Measurements from ENCODE around the gene FGF13.
A peak's percentile ranks its signal among the peaks of the same experiment; 100 is the strongest.

FGF13 gene

DNA sequence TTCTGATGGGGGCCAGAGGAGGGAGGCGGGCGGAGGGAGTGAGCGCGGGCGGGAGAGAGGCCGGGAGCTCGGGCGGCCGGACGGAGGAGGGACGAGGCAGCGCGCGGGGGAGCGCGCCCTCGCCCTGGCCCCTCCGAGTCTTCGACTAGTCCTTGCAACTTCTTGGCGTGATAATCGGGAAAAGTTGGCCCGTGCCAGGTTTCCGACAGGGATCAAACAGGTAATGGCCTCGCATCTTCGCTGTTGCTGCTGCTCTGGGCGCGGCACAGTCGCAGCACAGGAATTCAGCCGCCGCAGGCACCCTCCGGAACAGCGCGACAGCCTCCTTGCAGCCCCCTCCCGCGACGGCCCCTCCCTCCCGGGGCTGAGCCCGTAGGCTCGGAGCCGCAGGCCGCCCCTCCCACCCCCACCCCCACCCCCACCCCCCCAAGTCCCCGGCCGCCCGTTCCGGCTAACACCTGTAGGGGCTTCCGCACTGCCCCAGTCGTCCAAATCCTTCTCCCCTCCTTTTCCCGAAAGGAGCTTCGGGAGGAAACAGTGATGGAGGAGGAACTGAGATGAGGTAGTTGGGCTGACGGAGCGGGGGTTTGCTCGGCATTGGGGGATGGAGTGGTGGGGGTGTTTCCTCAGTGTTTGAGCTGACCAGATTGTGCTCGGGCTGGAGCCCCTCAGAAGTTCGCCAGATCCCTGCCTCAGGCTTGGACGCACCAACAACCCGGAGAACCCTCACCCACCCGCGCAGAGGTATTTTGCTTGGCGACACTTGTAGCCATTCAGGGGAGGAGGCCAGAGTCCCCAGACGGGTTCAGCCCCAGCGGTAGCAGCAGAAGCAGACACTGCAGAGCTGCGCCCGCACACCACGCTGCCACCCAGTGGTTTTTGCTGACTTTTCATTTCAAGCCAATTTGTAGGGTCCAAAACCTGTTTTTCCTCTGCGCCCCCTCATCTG lies at the start of gene FGF13:
Gene FGF13, minus strand, starts transcription at position 319 of the 949 bp plus-strand sequence. CDS start 714 bp downstream, outside the sequence.
- peaks cover 13% of the 10 kb centered on the region for H3K27me3 Mint-ChIP-seq (ENCODE audit: low read depth, poor library complexity)
- H3K27ac Mint-ChIP-seq = no peak within 1 kb of the TSS
- H3K4me1 Mint-ChIP-seq = peaks cover 20% of the 10 kb centered on the region
- peak; percentile 66 for DNase-seq
- peak within 1 kb of the TSS; percentile 86 for H3K4me3 Mint-ChIP-seq
- H3K36me3 Mint-ChIP-seq (ENCODE audit: low read depth) = no peaks in the 10 kb centered on the region
- peaks cover 25% of the 10 kb centered on the region for H3K9me3 Mint-ChIP-seq
- TF ChIP-seq, protein P1, sequence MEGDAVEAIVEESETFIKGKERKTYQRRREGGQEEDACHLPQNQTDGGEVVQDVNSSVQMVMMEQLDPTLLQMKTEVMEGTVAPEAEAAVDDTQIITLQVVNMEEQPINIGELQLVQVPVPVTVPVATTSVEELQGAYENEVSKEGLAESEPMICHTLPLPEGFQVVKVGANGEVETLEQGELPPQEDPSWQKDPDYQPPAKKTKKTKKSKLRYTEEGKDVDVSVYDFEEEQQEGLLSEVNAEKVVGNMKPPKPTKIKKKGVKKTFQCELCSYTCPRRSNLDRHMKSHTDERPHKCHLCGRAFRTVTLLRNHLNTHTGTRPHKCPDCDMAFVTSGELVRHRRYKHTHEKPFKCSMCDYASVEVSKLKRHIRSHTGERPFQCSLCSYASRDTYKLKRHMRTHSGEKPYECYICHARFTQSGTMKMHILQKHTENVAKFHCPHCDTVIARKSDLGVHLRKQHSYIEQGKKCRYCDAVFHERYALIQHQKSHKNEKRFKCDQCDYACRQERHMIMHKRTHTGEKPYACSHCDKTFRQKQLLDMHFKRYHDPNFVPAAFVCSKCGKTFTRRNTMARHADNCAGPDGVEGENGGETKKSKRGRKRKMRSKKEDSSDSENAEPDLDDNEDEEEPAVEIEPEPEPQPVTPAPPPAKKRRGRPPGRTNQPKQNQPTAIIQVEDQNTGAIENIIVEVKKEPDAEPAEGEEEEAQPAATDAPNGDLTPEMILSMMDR (IDR thresholded peaks at IDR 0.05) = peak; percentile 14

GRCh38 chrX:138759217-138759943 lies 47.9 kb upstream of the FGF13 start:
- Mint-ChIP-seq H3K36me3 (ENCODE audit: low read depth) (no peaks in the 10 kb centered on the region), H3K9me3 (peaks cover 12% of the 10 kb centered on the region), H3K4me3 (no peak overlapping the region), H3K4me1 (no peaks in the 10 kb centered on the region), H3K27ac (no peak overlapping the region), H3K27me3 (ENCODE audit: low read depth, poor library complexity) (peaks cover 7% of the 10 kb centered on the region)
- TF ChIP-seq, protein P1 (IDR thresholded peaks at IDR 0.05) = no peak
- no peak for DNase-seq

DNA sequence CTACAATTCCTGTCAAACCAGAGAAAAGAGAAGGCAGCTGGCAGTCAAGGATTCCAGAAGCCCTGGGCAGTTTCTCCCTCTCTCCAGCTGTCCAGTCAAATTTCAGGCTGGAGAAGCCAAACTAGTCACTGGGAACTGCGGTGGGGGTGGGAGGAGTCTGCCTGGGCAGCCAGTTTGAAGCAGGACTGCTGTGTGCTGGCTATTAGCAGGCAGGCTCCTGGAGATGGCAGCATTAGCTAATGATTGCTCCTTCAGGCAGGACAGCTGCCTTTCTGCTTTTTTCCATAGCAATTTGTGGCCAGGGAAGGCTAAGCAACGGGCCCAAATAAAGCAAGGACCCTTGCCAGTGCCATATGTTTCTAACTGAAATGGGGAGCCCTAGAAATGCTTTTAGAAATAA lies 44.7 kb upstream of the FGF13 start:
- no peaks in the 10 kb centered on the region for H3K4me1 Mint-ChIP-seq
- H3K4me3 Mint-ChIP-seq = no peak overlapping the region
- TF ChIP-seq, protein P1 (IDR thresholded peaks at IDR 0.05) = peak; percentile 26
- peaks cover 7% of the 10 kb centered on the region for H3K9me3 Mint-ChIP-seq
- H3K27ac Mint-ChIP-seq = no peak overlapping the region
- peak; percentile 63 for DNase-seq
- peaks cover 7% of the 10 kb centered on the region for H3K27me3 Mint-ChIP-seq (ENCODE audit: low read depth, poor library complexity)
- H3K36me3 Mint-ChIP-seq (ENCODE audit: low read depth) = no peaks in the 10 kb centered on the region

DNA sequence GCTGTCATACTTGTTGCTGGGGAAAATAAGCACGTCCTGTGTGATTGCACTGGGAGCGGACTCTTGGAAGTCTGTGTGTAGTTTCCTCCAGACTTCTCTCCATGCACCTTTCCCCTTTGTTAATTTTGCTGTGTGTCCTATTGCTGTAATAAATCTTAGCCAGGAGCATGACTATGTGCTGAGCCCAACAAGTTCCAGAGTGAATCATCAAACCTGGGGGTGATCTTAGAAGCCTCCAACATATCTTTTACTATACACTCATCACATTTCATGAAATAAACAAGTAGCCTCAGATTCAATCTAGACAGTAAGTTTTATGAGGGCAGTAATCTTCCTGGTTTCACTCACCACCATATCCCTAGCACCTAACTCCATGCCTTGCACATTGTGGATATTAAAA lies 43.3 kb upstream of the FGF13 start:
- DNase-seq = no peak
- Mint-ChIP-seq H3K4me3 (no peak overlapping the region), H3K27ac (no peak overlapping the region), H3K9me3 (peaks cover 7% of the 10 kb centered on the region), H3K27me3 (ENCODE audit: low read depth, poor library complexity) (peaks cover 4% of the 10 kb centered on the region), H3K36me3 (ENCODE audit: low read depth) (no peaks in the 10 kb centered on the region), H3K4me1 (no peaks in the 10 kb centered on the region)
- TF ChIP-seq, protein P1 (IDR thresholded peaks at IDR 0.05) = no peak

DNA sequence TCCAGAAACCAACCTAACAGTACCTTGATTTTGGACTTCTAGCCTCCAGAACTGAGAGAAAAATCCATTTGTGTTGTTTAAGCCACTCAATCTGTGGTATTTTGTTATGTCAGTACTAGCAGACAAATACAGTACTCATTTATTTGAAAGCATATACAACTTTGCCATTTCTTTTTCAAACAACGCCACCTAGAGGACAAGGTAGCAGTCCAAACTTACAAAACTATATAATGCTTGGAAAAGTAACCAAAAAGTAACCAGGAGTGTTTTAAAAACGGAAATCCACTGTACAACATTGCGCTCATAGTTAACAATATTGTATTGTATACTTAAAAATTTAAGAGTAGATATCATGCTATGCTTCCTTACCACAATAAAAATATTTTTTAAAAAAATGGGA lies 37.0 kb upstream of the FGF13 start:
- peaks cover 9% of the 10 kb centered on the region for H3K27me3 Mint-ChIP-seq (ENCODE audit: low read depth, poor library complexity)
- H3K27ac Mint-ChIP-seq = no peak overlapping the region
- H3K36me3 Mint-ChIP-seq (ENCODE audit: low read depth) = no peaks in the 10 kb centered on the region
- no peaks in the 10 kb centered on the region for H3K4me1 Mint-ChIP-seq
- TF ChIP-seq, protein P1 (IDR thresholded peaks at IDR 0.05) = peak; percentile 51
- no peak for DNase-seq
- no peaks in the 10 kb centered on the region for H3K9me3 Mint-ChIP-seq
- no peak overlapping the region for H3K4me3 Mint-ChIP-seq
